CD14-positive monocyte (primary cell): ENCODE data around the gene NANP. TPM values are rescaled to one million over a fixed set of nuclear protein-coding genes. Genes with fewer than 3 reads are reported as not detected.

ENCODE experiments used
- DNase-seq, 3 donors: peaks; one replicate each; pipeline ENCODE4 v3.0.0-alpha.2; 2011 to 2022
- H2AFZ ChIP-seq: 2 replicates; pipeline ENCODE4 v1.6.0; 2012; ENCODE audit warnings: mild to moderate bottlenecking, low read depth, low read length, inconsistent platforms; ENCODE audit not compliant: insufficient read depth, poor library complexity, severe bottlenecking
- H3K27ac ChIP-seq, 2 donors: 1 replicate in 1 of 2; 2 replicates in 1 of 2; pipeline ENCODE4 v1.5.1; 2012 to 2013; ENCODE audit warnings: low read length in 2 of 2, control low read depth in 1 of 2, inconsistent platforms in 1 of 2, low read depth in 1 of 2, mild to moderate bottlenecking in 1 of 2
- H3K27me3 ChIP-seq, 2 donors: one replicate each; pipeline versions ENCODE4 v1.6.0 to v1.6.1; 2011 to 2013; ENCODE audit warnings: low read length in 2 of 2; ENCODE audit not compliant: control insufficient read depth in 2 of 2, insufficient read depth in 2 of 2
- H3K36me3 ChIP-seq, 2 donors: replicated peaks in 1 of 2; 1 replicate in 1 of 2; 2 replicates in 1 of 2; pipeline versions ENCODE4 v1.5.1 to v1.6.1; 2012 to 2013; ENCODE audit warnings: low read length in 2 of 2, control low read depth in 1 of 2, inconsistent platforms in 1 of 2, mild to moderate bottlenecking in 1 of 2; ENCODE audit not compliant: insufficient read depth in 2 of 2, control insufficient read depth in 1 of 2
- H3K4me1 ChIP-seq, 2 donors: 1 replicate in 1 of 2; 2 replicates in 1 of 2; pipeline versions ENCODE4 v1.5.1 to v1.6.1; 2012 to 2013; ENCODE audit warnings: low read length in 2 of 2, control low read depth in 1 of 2, inconsistent platforms in 1 of 2, mild to moderate bottlenecking in 1 of 2, moderate library complexity in 1 of 2; ENCODE audit not compliant: insufficient read depth in 2 of 2, control insufficient read depth in 1 of 2
- H3K4me2 ChIP-seq: replicated peaks from 2 replicates; pipeline ENCODE3; 2012; ENCODE audit warnings: low read length, moderate library complexity, mild to moderate bottlenecking; ENCODE audit not compliant: poor library complexity, severe bottlenecking; ENCODE audit errors: extremely low read depth
- H3K4me3 ChIP-seq, 3 experiments: fragments of 200-600 bp in 1 of 3; sonication (generic) in 1 of 3; replicated peaks in 1 of 3; 1 replicate in 2 of 3; 2 replicates in 1 of 3; pipeline ENCODE4 v1.5.1; 2011 to 2013; ENCODE audit warnings: low read length in 3 of 3, mild to moderate bottlenecking in 3 of 3, control low read depth in 2 of 3, low read depth in 2 of 3, inconsistent platforms in 1 of 3, moderate library complexity in 1 of 3
- H3K79me2 ChIP-seq: 2 replicates; pipeline ENCODE4 v1.6.0; 2012; ENCODE audit warnings: mild to moderate bottlenecking, control low read depth, inconsistent platforms, low read length, moderate library complexity; ENCODE audit not compliant: insufficient read depth
- H3K9ac ChIP-seq: 2 replicates; pipeline ENCODE4 v1.6.0; 2017; ENCODE audit warnings: low read length, mild to moderate bottlenecking; ENCODE audit not compliant: insufficient read depth, poor library complexity, severe bottlenecking
- H3K9me3 ChIP-seq, 2 donors: replicated peaks in 1 of 2; 1 replicate in 1 of 2; 2 replicates in 1 of 2; pipeline versions ENCODE4 v1.5.1 to v1.6.1; 2012 to 2013; ENCODE audit warnings: low read length in 2 of 2, control low read depth in 1 of 2; ENCODE audit not compliant: control insufficient read depth in 1 of 2, insufficient read depth in 1 of 2
- H4K20me1 ChIP-seq: 2 replicates; pipeline ENCODE4 v1.6.0; 2012; ENCODE audit warnings: mild to moderate bottlenecking, low read length, control low read depth, moderate library complexity; ENCODE audit not compliant: insufficient read depth
- H3K27ac Mint-ChIP-seq, 7 donors: one replicate each; pipeline ENCODE4 v1.8.0; 2020; ENCODE audit warnings: mild to moderate bottlenecking in 7 of 7, mixed read lengths in 7 of 7, moderate library complexity in 6 of 7, inconsistent platforms in 2 of 7
- H3K27me3 Mint-ChIP-seq, 3 donors: one replicate each; pipeline ENCODE4 v1.8.0; 2021 to 2022; ENCODE audit warnings: low read depth in 3 of 3, mild to moderate bottlenecking in 3 of 3, mixed read lengths in 3 of 3, moderate library complexity in 3 of 3, inconsistent platforms in 1 of 3
- H3K36me3 Mint-ChIP-seq, 2 donors: one replicate each; pipeline ENCODE4 v1.8.0; 2020; ENCODE audit warnings: mixed read lengths in 2 of 2, inconsistent platforms in 1 of 2, mild to moderate bottlenecking in 1 of 2
- H3K4me1 Mint-ChIP-seq: one replicate; pipeline ENCODE4 v1.8.0; 2020; ENCODE audit warnings: mild to moderate bottlenecking, mixed read lengths
- H3K4me3 Mint-ChIP-seq, 2 donors: one replicate each; pipeline ENCODE4 v1.8.0; 2020; ENCODE audit warnings: mild to moderate bottlenecking in 2 of 2, mixed read lengths in 2 of 2, moderate library complexity in 1 of 2
- H3K9me3 Mint-ChIP-seq, 7 donors: one replicate each; pipeline ENCODE4 v1.8.0; 2020 to 2022; ENCODE audit warnings: mixed read lengths in 7 of 7, mild to moderate bottlenecking in 6 of 7, moderate library complexity in 6 of 7, inconsistent platforms in 2 of 7
- CTCF ChIP-seq: fragments of 200-600 bp; IDR thresholded peaks from one replicate; pipeline ENCODE4 v1.8.0; 2022; ENCODE audit warnings: antibody characterized with exemption, mild to moderate bottlenecking
- WGBS: methylation state at CpG from one replicate; pipeline ENCODE4 v1.1.5; 2013; ENCODE audit warnings: missing lambda C conversion rate; ENCODE audit not compliant: insufficient coverage; 5-methylcytosine and 5-hydroxymethylcytosine counted together
- intact Hi-C, 2 donors: fragments of 100-400 bp; cut with micrococcal nuclease; formaldehyde crosslinking; loops; one replicate each; pipeline versions ENCODE4 v1.15.0 to v1.15.1; 2023
- polyA plus RNA-seq, 3 donors: library from polyadenylated mRNA; depleted of rRNA in 1 of 3; unstranded in 2 of 3; stranded (reverse) in 1 of 3; fragments of 300-500 nt in 2 of 3; fragments of >200 nt in 1 of 3; fragmentation: Illumina TruSeq in 2 of 3; gene quantifications; 1 replicate in 2 of 3; 2 replicates in 1 of 3; pipeline ENCODE4 v1.2.3, GENCODE V29; 2012 to 2021

The NANP gene
- polyA plus RNA-seq, 3 donors: 1.7 to 2.6 (median 2.2) TPM

DNA sequence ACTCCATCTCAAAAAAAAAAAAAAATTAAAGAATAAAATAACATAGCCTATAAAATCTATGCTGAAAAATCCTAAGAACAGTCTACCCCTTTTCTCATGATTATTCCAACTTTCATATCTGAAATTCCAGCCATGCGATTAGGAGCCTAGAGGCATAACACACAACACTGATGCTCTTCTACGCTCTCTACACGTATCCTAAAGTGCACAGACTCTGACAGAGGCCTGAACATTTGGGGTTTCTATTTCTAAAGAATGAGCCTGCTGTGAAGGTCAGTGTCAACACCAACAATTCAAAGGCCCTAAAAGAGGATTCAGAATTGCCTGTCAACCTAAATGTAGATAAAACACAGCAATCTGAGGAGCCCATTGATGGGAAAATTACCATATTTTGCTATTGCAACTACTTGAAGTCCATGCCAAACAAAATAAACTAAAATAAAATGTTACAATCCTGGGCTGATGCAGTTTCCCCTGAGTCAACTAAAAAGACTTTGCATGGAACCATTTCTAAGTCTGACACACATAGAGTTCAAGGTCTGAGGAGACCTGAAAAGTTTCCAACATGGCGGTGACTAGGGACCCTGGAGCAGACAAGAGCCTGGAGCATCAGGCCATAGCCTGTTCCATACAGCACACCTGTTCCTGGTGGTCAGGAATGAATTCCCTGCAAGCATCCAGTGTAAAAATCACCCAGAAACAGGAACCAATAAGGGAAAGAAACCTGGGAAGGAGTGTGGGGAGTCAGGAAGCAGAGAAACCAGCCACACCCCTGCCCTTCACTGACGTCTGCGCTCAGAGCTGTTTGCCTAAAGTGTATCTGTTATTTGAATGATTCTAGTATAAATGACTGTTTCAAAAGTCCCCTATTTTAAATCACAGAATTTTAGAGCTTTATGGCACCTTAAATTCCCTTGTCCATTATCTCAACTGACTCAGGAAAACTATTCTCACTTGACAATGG lies 50.2 kb downstream of the NANP start:
- DNase-seq: no peak
- Histone ChIP-seq H3K79me2 (no peaks in the 10 kb centered on the region), H3K27ac (no peak overlapping the region), H2AFZ (no peak overlapping the region), H3K4me3 (no peak overlapping the region), H3K36me3 (no peaks in the 10 kb centered on the region), H4K20me1 (no peaks in the 10 kb centered on the region), H3K4me2 (no peak overlapping the region), H3K9ac (no peak overlapping the region), H3K27me3 (no peaks in the 10 kb centered on the region), H3K9me3 (no peaks in the 10 kb centered on the region), H3K4me1 (no peaks in the 10 kb centered on the region)
- no peak for TF ChIP-seq CTCF
- WGBS: 100% methylated on average over 1 of the region's 6 CpGs
- no peaks in the 10 kb centered on the region for H3K4me1 Mint-ChIP-seq
- H3K27me3 Mint-ChIP-seq: peaks cover 3 to 6% (median 4%) of the 10 kb centered on the region in 3 donors
- no peaks in the 10 kb centered on the region for H3K36me3 Mint-ChIP-seq
- no peak overlapping the region for H3K27ac Mint-ChIP-seq
- peaks cover 0 to 1% (median 0%) of the 10 kb centered on the region in 7 donors for H3K9me3 Mint-ChIP-seq
- no peak overlapping the region for H3K4me3 Mint-ChIP-seq
- intact Hi-C loops: no loop called here

DNA sequence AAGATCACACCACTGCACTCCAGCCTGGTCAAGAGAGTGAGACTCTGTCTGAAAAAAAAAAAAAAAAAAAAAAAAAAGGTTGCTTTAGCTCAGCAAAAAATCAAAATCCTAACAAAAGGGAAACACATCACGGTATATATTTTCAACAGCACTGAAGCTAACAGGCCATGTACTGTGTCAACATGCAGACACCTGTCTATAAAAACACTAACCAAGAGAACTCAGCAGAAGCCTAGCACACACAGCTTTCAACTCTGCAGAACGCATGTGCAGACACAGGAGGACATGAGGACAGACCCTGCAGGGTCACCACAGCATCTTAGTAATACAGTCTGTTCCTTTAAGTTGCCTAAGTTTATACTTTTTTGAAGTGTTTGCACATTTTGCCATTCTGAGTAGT lies 52.0 kb downstream of the NANP start:
- TF ChIP-seq CTCF: no peak
- no peak overlapping the region for H3K4me3 ChIP-seq
- H4K20me1 ChIP-seq: no peaks in the 10 kb centered on the region
- H3K36me3 ChIP-seq: no peaks in the 10 kb centered on the region
- no peak overlapping the region for H3K4me2 ChIP-seq
- H3K79me2 ChIP-seq: no peaks in the 10 kb centered on the region
- H3K9me3 ChIP-seq: no peaks in the 10 kb centered on the region
- H3K27ac ChIP-seq: no peak overlapping the region
- DNase-seq: no peak
- peaks cover 0 to 1% (median 0%) of the 10 kb centered on the region in 7 donors for H3K9me3 Mint-ChIP-seq
- H3K4me3 Mint-ChIP-seq: no peak overlapping the region
- H3K36me3 Mint-ChIP-seq: no peaks in the 10 kb centered on the region
- no peaks in the 10 kb centered on the region for H3K27me3 ChIP-seq
- H3K27ac Mint-ChIP-seq: no peak overlapping the region
- 100% methylated on average over 1 of the region's 2 CpGs for WGBS
- H3K4me1 ChIP-seq: no peaks in the 10 kb centered on the region
- intact Hi-C loops: no loop called here
- no peak overlapping the region for H3K9ac ChIP-seq
- peaks cover 3 to 10% (median 8%) of the 10 kb centered on the region in 3 donors for H3K27me3 Mint-ChIP-seq
- no peaks in the 10 kb centered on the region for H3K4me1 Mint-ChIP-seq
- H2AFZ ChIP-seq: no peak overlapping the region
